Heart left ventricle (tissue), 16 donors: Measurements from ENCODE around the gene C6orf15. TPM values are rescaled to one million over a fixed set of nuclear protein-coding genes. Genes with fewer than 3 reads are reported as not detected.

Experiments
- ATAC-seq, 4 donors: fragments of 200-7000 bp; cut with Tn5 transposase; one replicate each; pipeline ENCODE4 v1.9.1; 2020 to 2022; ENCODE audit warnings: moderate library complexity in 4 of 4, mild to moderate bottlenecking in 3 of 4, moderate number of reproducible peaks in 1 of 4
- DNase-seq, 5 donors: peaks; one replicate each; pipeline ENCODE4 v3.0.0-alpha.2; 2020
- H3K27ac ChIP-seq, 12 donors: fragments of 200-600 bp; sonication (generic) in 4 of 12; one replicate each; pipeline versions ENCODE4 v1.5.0 to v1.8.0; 2016 to 2022; ENCODE audit warnings: mild to moderate bottlenecking in 2 of 12
- H3K27me3 ChIP-seq, 9 donors: fragments of 200-600 bp; sonication (generic) in 2 of 9; one replicate each; pipeline versions ENCODE4 v1.5.1 to v1.8.0; 2016 to 2022; ENCODE audit warnings: mild to moderate bottlenecking in 3 of 9
- H3K36me3 ChIP-seq, 9 donors: fragments of 200-600 bp; sonication (generic) in 2 of 9; one replicate each; pipeline versions ENCODE4 v1.5.0 to v1.8.0; 2018 to 2022; ENCODE audit warnings: mild to moderate bottlenecking in 2 of 9
- H3K4me1 ChIP-seq, 12 donors: fragments of 200-600 bp; sonication (generic) in 4 of 12; one replicate each; pipeline versions ENCODE4 v1.5.0 to v1.8.0; 2016 to 2022; ENCODE audit warnings: mild to moderate bottlenecking in 3 of 12
- H3K4me3 ChIP-seq, 12 donors: fragments of 200-600 bp; sonication (generic) in 4 of 12; one replicate each; pipeline versions ENCODE4 v1.5.0 to v1.8.0; 2017 to 2022; ENCODE audit warnings: mild to moderate bottlenecking in 9 of 12, moderate library complexity in 4 of 12
- H3K9me3 ChIP-seq, 12 donors: fragments of 200-600 bp; sonication (generic) in 4 of 12; one replicate each; pipeline versions ENCODE4 v1.5.0 to v1.8.0; 2016 to 2022; ENCODE audit warnings: mild to moderate bottlenecking in 1 of 12
- POLR2A ChIP-seq, 2 donors: fragments of 450-650 bp; IDR thresholded peaks; one replicate each; pipeline ENCODE4 v1.6.1; 2017; ENCODE audit warnings: antibody characterized with exemption in 2 of 2, mild to moderate bottlenecking in 2 of 2, moderate library complexity in 2 of 2
- WGBS, 4 donors: extraction: QIAGEN DNeasy Blood & Tissue Kit in 2 of 4; methylation state at CpG; one replicate each; pipeline versions ENCODE4 v1.1.5 to v1.1.7; 2013 to 2018; 5-methylcytosine and 5-hydroxymethylcytosine counted together
- intact Hi-C, 10 donors: fragments of 100-400 bp; cut with DNase I; formaldehyde crosslinking; loops; one replicate each; pipeline versions ENCODE4 v1.11.1 to v1.14.2; 2022
- polyA plus RNA-seq, 2 donors: library from polyadenylated mRNA; stranded (reverse); fragments of 200-250 nt; gene quantifications; one replicate each; pipeline ENCODE4 v1.2.3, GENCODE V29; 2013
- total RNA-seq, 9 donors: library from RNA; depleted of rRNA in 2 of 9; stranded (reverse); fragments of >200 nt in 2 of 9; fragmentation: NEBNext Ultra II Directional in 3 of 9; extraction: Animal tissue kit (Norgen Biotek cat#: 25700) in 3 of 9; gene quantifications; one replicate each; pipeline versions ENCODE4 v1.1.0 to v1.2.4, GENCODE V29; 2016 to 2023
- TF ChIP-seq, protein P1 (sequence below), 12 donors: fragments of 200-600 bp; sonication (generic) in 4 of 12; IDR thresholded peaks; one replicate each; pipeline versions ENCODE4 v1.5.0 to v1.8.0; 2018 to 2022; ENCODE audit warnings: antibody characterized with exemption in 12 of 12, mild to moderate bottlenecking in 5 of 12
- donor health status: ischemic (EF 13 %, LVEDD 7.1; RV severe dilation, severe dysfunction).
- donor health status: healthy with polysubstance abuse.
- donor health status: DM: no; HTN: yes; CAD: no.
- donor health status: DM: no; HTN: no; CAD: no.
- donor health status: ischemic (EF 25% LVEDD 6.9; RV normal size, moderate dysfunction).
- donor health status: ischemic (EF 25% LVEDD 5.7; RV mildly dilated, moderate dysfunction).
- donor health status: healthy.
- donor health status: DM: yes; HTN: yes; CAD: no.
- donor health status: ischemic (EF 35%, LVEDD 5.7; RV mildly dilated, moderate dysfunction).
- donor health status: nonischemic (EF 11% LVEDD 7.7; RV severe dilation, severe dysfunction).
- donor health status: DM: yes; HTN: yes; CAD: no.
- donor health status: PGD.
- donor health status: ischemic (EF 29% LVEDD 5.4; RV normal size, mild dysfunction).
- donor health status: nonischemic (EF 23%, LVEDD 6.1; RV moderate dilation, normal function).

Gene C6orf15
- total and polyA plus RNA-seq, 11 donors = not detected

DNA sequence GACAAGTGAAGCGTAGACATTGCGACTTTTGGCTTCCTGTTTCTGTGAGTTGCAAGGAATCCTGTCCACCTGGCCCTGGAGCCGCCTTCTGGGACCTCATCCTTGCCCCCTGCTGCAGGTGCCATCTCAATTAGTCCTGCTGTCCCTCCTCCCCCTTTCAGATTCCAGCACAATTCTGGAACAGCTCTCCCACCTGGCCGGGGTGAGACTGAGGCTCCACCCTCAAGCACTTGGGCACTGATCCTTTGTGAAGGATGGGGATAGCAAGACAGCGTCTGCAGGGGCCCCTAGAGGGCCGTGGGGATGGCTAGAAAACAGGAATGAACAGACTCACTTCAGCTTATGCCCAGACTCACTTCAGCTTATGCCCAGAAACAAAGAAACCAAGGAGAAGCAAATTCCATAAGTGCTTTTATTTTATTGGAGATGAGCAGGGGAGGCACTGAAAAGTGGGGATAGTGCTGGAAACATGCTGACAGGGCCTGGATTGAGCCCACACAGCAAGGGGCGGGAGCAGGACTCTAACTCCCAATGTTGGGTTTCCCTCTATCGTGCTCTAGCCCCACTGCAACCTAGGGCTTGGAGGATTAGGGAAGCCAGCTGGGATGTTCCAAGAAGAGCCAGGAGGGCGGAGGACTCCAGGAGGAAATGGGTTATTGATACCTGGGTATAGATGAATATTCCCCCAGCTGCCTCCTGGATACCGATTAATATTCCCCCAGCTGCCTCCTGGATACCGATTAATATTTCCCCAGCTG lies 1.4 kb downstream of the C6orf15 start:
- TF ChIP-seq, protein P1, sequence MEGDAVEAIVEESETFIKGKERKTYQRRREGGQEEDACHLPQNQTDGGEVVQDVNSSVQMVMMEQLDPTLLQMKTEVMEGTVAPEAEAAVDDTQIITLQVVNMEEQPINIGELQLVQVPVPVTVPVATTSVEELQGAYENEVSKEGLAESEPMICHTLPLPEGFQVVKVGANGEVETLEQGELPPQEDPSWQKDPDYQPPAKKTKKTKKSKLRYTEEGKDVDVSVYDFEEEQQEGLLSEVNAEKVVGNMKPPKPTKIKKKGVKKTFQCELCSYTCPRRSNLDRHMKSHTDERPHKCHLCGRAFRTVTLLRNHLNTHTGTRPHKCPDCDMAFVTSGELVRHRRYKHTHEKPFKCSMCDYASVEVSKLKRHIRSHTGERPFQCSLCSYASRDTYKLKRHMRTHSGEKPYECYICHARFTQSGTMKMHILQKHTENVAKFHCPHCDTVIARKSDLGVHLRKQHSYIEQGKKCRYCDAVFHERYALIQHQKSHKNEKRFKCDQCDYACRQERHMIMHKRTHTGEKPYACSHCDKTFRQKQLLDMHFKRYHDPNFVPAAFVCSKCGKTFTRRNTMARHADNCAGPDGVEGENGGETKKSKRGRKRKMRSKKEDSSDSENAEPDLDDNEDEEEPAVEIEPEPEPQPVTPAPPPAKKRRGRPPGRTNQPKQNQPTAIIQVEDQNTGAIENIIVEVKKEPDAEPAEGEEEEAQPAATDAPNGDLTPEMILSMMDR (IDR thresholded peaks at IDR 0.05) = no peak
- TF ChIP-seq POLR2A (IDR thresholded peaks at IDR 0.05) = no peak
- intact Hi-C loops = no loop called here
- 73 to 85% (median 79%) methylated on average over 11 of the region's 11 CpGs for WGBS, 4 donors

DNA sequence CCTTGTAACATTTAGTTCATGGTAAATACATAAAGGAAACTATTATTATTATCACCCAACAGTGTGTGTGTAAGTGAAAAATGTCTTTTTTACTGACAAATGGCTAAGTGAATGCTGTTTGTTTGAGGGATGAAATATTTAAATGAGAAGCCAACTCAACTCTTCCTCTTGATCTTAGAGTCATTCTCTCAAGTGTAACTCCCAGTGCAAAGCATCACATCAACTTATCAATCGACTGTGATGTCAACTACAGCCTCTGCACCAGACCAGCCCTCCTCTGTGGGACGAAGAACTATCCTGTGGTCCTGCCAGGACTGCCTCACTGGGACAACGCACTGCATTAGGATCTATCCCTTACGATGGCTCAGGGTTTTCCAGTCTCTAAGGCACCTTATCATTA lies 5.3 kb downstream of the C6orf15 start:
- 60 to 79% (median 65%) methylated on average over 4 of the region's 4 CpGs for WGBS, 4 donors
- Histone ChIP-seq H3K9me3 (no peaks in the 10 kb centered on the region), H3K4me3 (no peak overlapping the region), H3K4me1 (no peaks in the 10 kb centered on the region), H3K27me3 (no peaks in the 10 kb centered on the region), H3K27ac (no peak overlapping the region), H3K36me3 (no peaks in the 10 kb centered on the region)
- TF ChIP-seq POLR2A (IDR thresholded peaks at IDR 0.05) = no peak
- TF ChIP-seq, protein P1 (IDR thresholded peaks at IDR 0.05) = no peak
- DNase-seq (no peak), ATAC-seq (no peak)
- intact Hi-C loops = no loop called here

More for the DNA sequence above, 1.4 kb downstream of the C6orf15 start:
- Histone ChIP-seq H3K36me3 (no peaks in the 10 kb centered on the region), H3K9me3 (no peaks in the 10 kb centered on the region), H3K4me1 (peaks cover 0 to 28% (median 21%) of the 10 kb centered on the region in 12 donors), H3K27ac (no peak overlapping the region), H3K4me3 (no peak overlapping the region), H3K27me3 (no peaks in the 10 kb centered on the region)
- DNase-seq (no peak), ATAC-seq (no peak)

DNA sequence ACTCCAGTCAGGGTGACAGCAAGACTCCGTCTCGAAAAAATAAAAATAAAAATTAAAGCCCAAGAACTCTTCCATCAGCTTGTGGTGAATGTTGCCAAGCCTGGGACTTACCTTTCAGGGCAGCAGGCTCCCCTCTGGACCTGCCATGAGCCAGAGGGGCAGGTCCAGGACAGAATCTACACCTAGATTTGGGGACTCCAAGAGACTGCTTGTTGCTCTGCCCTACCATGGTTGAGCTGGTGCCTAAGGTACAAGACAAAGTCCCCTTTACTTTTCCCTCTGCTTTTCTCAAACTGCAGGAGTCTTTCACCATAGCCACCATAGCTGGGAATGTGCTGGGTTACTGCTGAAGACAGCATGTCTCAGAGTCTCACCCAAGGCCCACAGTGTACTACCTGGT lies 9.2 kb downstream of the C6orf15 start:
- 89 to 99% (median 96%) methylated on average over 2 of the region's 2 CpGs for WGBS, 4 donors
- no peak overlapping the region for H3K27ac ChIP-seq
- TF ChIP-seq POLR2A (IDR thresholded peaks at IDR 0.05) = no peak
- TF ChIP-seq, protein P1 (IDR thresholded peaks at IDR 0.05) = no peak
- H3K4me1 ChIP-seq = no peaks in the 10 kb centered on the region
- intact Hi-C loops = no loop called here
- H3K36me3 ChIP-seq = no peaks in the 10 kb centered on the region
- no peak for ATAC-seq
- no peak overlapping the region for H3K4me3 ChIP-seq
- no peaks in the 10 kb centered on the region for H3K27me3 ChIP-seq
- DNase-seq = no peak
- H3K9me3 ChIP-seq = no peaks in the 10 kb centered on the region

DNA sequence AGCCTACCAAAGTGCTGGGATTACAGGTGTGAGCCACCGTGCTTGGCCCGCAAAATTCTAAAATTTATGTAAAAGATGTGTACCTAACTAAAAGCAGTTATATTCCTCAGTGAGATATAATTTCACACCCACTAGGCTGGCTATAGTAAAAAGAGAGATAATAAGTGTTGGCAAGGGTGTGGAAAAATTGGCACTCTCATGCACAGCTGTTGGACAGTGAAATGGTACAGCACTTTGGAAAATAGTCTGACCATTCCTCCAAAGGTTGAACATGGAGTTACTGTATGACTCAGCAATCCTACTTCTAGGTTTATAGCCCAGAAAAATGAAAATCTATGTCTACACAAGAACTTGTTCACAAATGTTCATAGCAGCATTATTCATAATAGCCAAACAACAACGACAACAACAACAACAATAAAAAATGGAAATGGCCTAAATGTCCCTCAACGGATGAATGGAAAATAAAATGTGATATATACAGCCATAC lies 13.9 kb downstream of the C6orf15 start:
- no peak overlapping the region for H3K27ac ChIP-seq
- no peak for DNase-seq
- H3K4me3 ChIP-seq = no peak overlapping the region
- no peaks in the 10 kb centered on the region for H3K9me3 ChIP-seq
- no peak for TF ChIP-seq POLR2A (IDR thresholded peaks at IDR 0.05)
- TF ChIP-seq, protein P1 (IDR thresholded peaks at IDR 0.05) = no peak
- ATAC-seq = no peak
- WGBS, 4 donors = 84 to 97% (median 94%) methylated on average over 4 of the region's 4 CpGs
- H3K27me3 ChIP-seq = no peaks in the 10 kb centered on the region
- no peaks in the 10 kb centered on the region for H3K36me3 ChIP-seq
- peaks cover 0 to 16% (median 7%) of the 10 kb centered on the region in 12 donors for H3K4me1 ChIP-seq
- intact Hi-C loops = no loop called here
